K562 (cell line): ENCODE results near the gene ZNF862. TPM values are rescaled to one million over a fixed set of nuclear protein-coding genes. Genes with fewer than 3 reads are reported as not detected.

ENCODE experiments used
- ARID1B ChIP-seq: fragments of 450-650 bp; IDR thresholded peaks from 2 replicates; pipeline ENCODE4 v1.6.1; 2016; ENCODE audit warnings: antibody characterized with exemption, mild to moderate bottlenecking, inconsistent platforms
- CLOCK ChIP-seq: fragments of 250-450 bp; sonication (Bioruptor Pico); IDR thresholded peaks from 2 replicates; pipeline ENCODE4 v1.4.0; 2020; ENCODE audit warnings: mild to moderate bottlenecking, moderate library complexity, borderline replicate concordance
- DPF2 ChIP-seq: fragments of 450-650 bp; IDR thresholded peaks from 2 replicates; pipeline ENCODE4 v1.6.1; 2016
- E2F4 ChIP-seq: sonication (generic); formaldehyde crosslinking; IDR thresholded peaks from 2 replicates; pipeline ENCODE4 v1.8.0; 2022; ENCODE audit warnings: mild to moderate bottlenecking, low read depth, missing genetic modification reagents
- EP400 ChIP-seq: fragments of 450-650 bp; IDR thresholded peaks from 2 replicates; pipeline ENCODE4 v1.6.1; 2017; ENCODE audit warnings: antibody characterized with exemption, mild to moderate bottlenecking, moderate library complexity
- ESRRA ChIP-seq: fragments of 450-650 bp; IDR thresholded peaks from 2 replicates; pipeline ENCODE4 v1.6.1; 2014; ENCODE audit warnings: low read depth, mild to moderate bottlenecking, moderate library complexity, borderline replicate concordance
- ETV6 ChIP-seq, 3 experiments: fragments of 150-350 bp in 1 of 3; sonication (generic) in 1 of 3; formaldehyde crosslinking in 1 of 3; IDR thresholded peaks; 2 replicates each; pipeline versions ENCODE4 v1.6.1 to v1.8.0; 2014 to 2022; ENCODE audit warnings: borderline replicate concordance in 2 of 3, low read depth in 2 of 3, antibody characterized with exemption in 1 of 3, low read length in 1 of 3, mild to moderate bottlenecking in 1 of 3, missing genetic modification reagents in 1 of 3
- GATAD2B ChIP-seq: fragments of 450-650 bp; IDR thresholded peaks from 2 replicates; pipeline ENCODE4 v1.6.1; 2017; ENCODE audit warnings: mild to moderate bottlenecking, borderline replicate concordance
- HDAC2 ChIP-seq: fragments of 450-650 bp; IDR thresholded peaks from 2 replicates; pipeline ENCODE4 v1.6.1; 2016; ENCODE audit warnings: mild to moderate bottlenecking
- KAT7 ChIP-seq: sonication (generic); formaldehyde crosslinking; IDR thresholded peaks from 2 replicates; pipeline ENCODE4 v1.8.0; 2022; ENCODE audit warnings: missing genetic modification reagents, mild to moderate bottlenecking, borderline replicate concordance
- KLF10 ChIP-seq: fragments of 250-450 bp; sonication (Bioruptor Pico); IDR thresholded peaks from 2 replicates; pipeline ENCODE4 v1.6.1; 2021; ENCODE audit warnings: matching md5 sums
- PML ChIP-seq: IDR thresholded peaks from 2 replicates; pipeline ENCODE4 v1.6.1; 2012; ENCODE audit warnings: low read length, inconsistent platforms
- RFX7 ChIP-seq: fragments of 250-450 bp; sonication (Bioruptor Pico); IDR thresholded peaks from 2 replicates; pipeline ENCODE4 v1.5.1; 2021; ENCODE audit warnings: mild to moderate bottlenecking
- TRIM24 ChIP-seq, 2 experiments: fragments of 450-650 bp; IDR thresholded peaks; 2 replicates each; pipeline ENCODE4 v1.6.1; 2016
- ZNF280B ChIP-seq: fragments of 250-450 bp; sonication (Bioruptor Pico); IDR thresholded peaks from 2 replicates; pipeline ENCODE4 v1.5.1; 2021; ENCODE audit warnings: mild to moderate bottlenecking
- ZNF77 ChIP-seq: fragments of 250-450 bp; sonication (Bioruptor Pico); IDR thresholded peaks from 2 replicates; pipeline ENCODE4 v1.5.0; 2020
- polyA plus RNA-seq, 8 experiments: library from polyadenylated mRNA; depleted of rRNA in 4 of 8; stranded (reverse) in 5 of 8; unstranded in 3 of 8; fragments of >200 nt; fragmentation: Nextera tagmentation in 2 of 8; fragmentation: Illumina TruSeq in 1 of 8; extraction: Ambion mirVana in 2 of 8; extraction: Trizol in 1 of 8; gene quantifications; 2 replicates each; pipeline versions ENCODE4 v1.2.1 to v1.2.3, GENCODE V29; 2011 to 2014; ENCODE audit warnings: inconsistent platforms in 1 of 8, missing spikeins in 1 of 8
- total RNA-seq, 7 experiments: library from RNA; depleted of rRNA in 6 of 7; stranded (reverse); fragments of >200 nt in 6 of 7; fragmentation: Illumina TruSeq in 2 of 7; extraction: Trizol in 2 of 7; gene quantifications; 2 replicates each; pipeline versions ENCODE4 v1.2.1 to v1.2.3, GENCODE V29; 2011 to 2021; ENCODE audit warnings: low replicate concordance in 1 of 7

The ZNF862 gene
- total and polyA plus RNA-seq, 9 of the 15 experiments (the other 6 are each of a cell fraction or from before 2014, with no cell fraction given), result 1.1 to 3.9 (median 2.6) TPM

- TF ChIP-seq ARID1B, result peak; percentile 54; the same call in 1 of the 2 replicates
- TF ChIP-seq TRIM24 (IDR thresholded peaks at IDR 0.05), result peak in 1 of 2 experiments; percentile 41; a peak in 1 of 4 replicates
- TF ChIP-seq DPF2, result peak; percentile 76
- TF ChIP-seq CLOCK, result 0 out of 2 replicates have a peak, but pooled peaks have one; percentile 15
- TF ChIP-seq RFX7 (CRISPR knock-in tag), result no peak
- no peak for TF ChIP-seq GATAD2B
- TF ChIP-seq ETV6 (IDR thresholded peaks at IDR 0.05; ENCODE audit: borderline replicate concordance in 1 of 2, low read depth in 2 of 2, low read length in 1 of 2), result no peak
- peak; percentile 74; the same call in 1 of the 2 replicates for TF ChIP-seq ETV6 (CRISPR knock-in tag; IDR thresholded peaks at IDR 0.05; ENCODE audit: borderline replicate concordance)
- TF ChIP-seq ZNF77 (CRISPR knock-in tag), result no peak
- TF ChIP-seq KAT7 (CRISPR knock-in tag), result no peak
- peak; percentile 97 for TF ChIP-seq HDAC2
- TF ChIP-seq KLF10 (CRISPR knock-in tag), result 0 out of 2 replicates have a peak, but pooled peaks have one; percentile 48
- peak; percentile 81 for TF ChIP-seq EP400
- peak; percentile 47; the same call in 1 of the 2 replicates for TF ChIP-seq PML
- TF ChIP-seq E2F4 (CRISPR knock-in tag), result no peak
- TF ChIP-seq ZNF280B, result no peak
- TF ChIP-seq ESRRA, result peak; percentile 96
Observed at GRCh38 chr7:149872419-149873073, 34.4 kb downstream of the ZNF862 start (continued).
